Measurements from ENCODE around the gene CAPZB. TPM values are rescaled to one million over a fixed set of nuclear protein-coding genes. Genes with fewer than 3 reads are reported as not detected.
A peak's percentile ranks its signal among the peaks of the same experiment; 100 is the strongest.

CAPZB gene
- polyA plus RNA-seq, 1 of the 3 experiments (the other 2 are of a cell fraction) = 122 TPM

GRCh38 chr1:19441048-19441780, 44.1 kb downstream of the CAPZB start:
- peak overlapping the region; percentile 64 to 70 for H3K27ac ChIP-seq (ENCODE audit: low read depth in 2 of 2, low read length in 1 of 2)
- H3K9me3 ChIP-seq = no peaks in the 10 kb centered on the region
- H3K9me2 ChIP-seq = no peaks in the 10 kb centered on the region
- no peak for DNase-seq
- no peaks in the 10 kb centered on the region for H3K27me3 ChIP-seq (ENCODE audit: insufficient read depth)
- peaks cover 92% of the 10 kb centered on the region for H4K20me1 ChIP-seq (ENCODE audit: insufficient read depth)
- H3K4me2 ChIP-seq = 0 out of 2 replicates have a peak overlapping the region, but pooled peaks have one; percentile 43
- POLR2A ChIA-PET = no interaction called here
- CTCF ChIA-PET = interaction anchor here (0.6 to 10.1 kb wide), 17 partner anchors 9 to 221 kb away, joined by 3 to 74 read pairs (median 4); partner anchors contain the start of gene NBL1
- peaks cover 13% of the 10 kb centered on the region for H3F3A ChIP-seq (replicated peaks; ENCODE audit: insufficient read depth)
- peaks cover 100% of the 10 kb centered on the region for H3K79me2 ChIP-seq (ENCODE audit: insufficient read depth)
- H3K36me3 ChIP-seq (replicated peaks in 1 of 2; ENCODE audit: control insufficient read depth in 1 of 2, insufficient read depth in 2 of 2, low read length in 1 of 2) = peaks cover 4 to 8% of the 10 kb centered on the region in 2 experiments
- TF ChIP-seq TCF12 (IDR thresholded peaks at IDR 0.05) (no peak), FOXM1 (IDR thresholded peaks at IDR 0.05; ENCODE audit: low read depth) (no peak), YY1 (IDR thresholded peaks at IDR 0.05; ENCODE audit: low read depth) (no peak), TEAD4 (IDR thresholded peaks at IDR 0.05; ENCODE audit: borderline replicate concordance, insufficient read depth) (no peak), MXI1 (IDR thresholded peaks at IDR 0.05; ENCODE audit: low read depth, low read length) (no peak), MAX (IDR thresholded peaks at IDR 0.05; ENCODE audit: low read depth) (no peak), ELF1 (IDR thresholded peaks at IDR 0.05) (no peak), RCOR1 (IDR thresholded peaks at IDR 0.05; ENCODE audit: low read length) (no peak), EP300 (IDR thresholded peaks at IDR 0.05; ENCODE audit: borderline replicate concordance in 1 of 2, low read depth in 1 of 2, low read length in 1 of 2) (no peak), GABPA (IDR thresholded peaks at IDR 0.05; ENCODE audit: low read depth) (no peak), CHD2 (IDR thresholded peaks at IDR 0.05; ENCODE audit: low read length, partially characterized antibody) (no peak), PBX3 (IDR thresholded peaks at IDR 0.05) (no peak), RXRA (IDR thresholded peaks at IDR 0.05; ENCODE audit: borderline replicate concordance, low read depth) (no peak), ZBTB33 (IDR thresholded peaks at IDR 0.05; ENCODE audit: borderline replicate concordance, low read depth) (no peak)
- H3K4me3 ChIP-seq (ENCODE audit: low read depth in 2 of 2, low read length in 1 of 2) = no peak overlapping the region
- H2AFZ ChIP-seq (ENCODE audit: low read depth) = no peak overlapping the region
- 86% methylated on average over 11 of the region's 11 CpGs for WGBS (ENCODE audit: low lambda C conversion rate)
- H3K9ac ChIP-seq = no peak overlapping the region
- H3K4me1 ChIP-seq (ENCODE audit: control insufficient read depth in 1 of 2, insufficient read depth in 2 of 2, low read depth in 1 of 2, low read length in 1 of 2) = peaks cover 65 to 72% of the 10 kb centered on the region in 2 experiments

All from SK-N-SH (cell line).